Measurements from ENCODE around the gene CDKL4.

CDKL4 gene

DNA sequence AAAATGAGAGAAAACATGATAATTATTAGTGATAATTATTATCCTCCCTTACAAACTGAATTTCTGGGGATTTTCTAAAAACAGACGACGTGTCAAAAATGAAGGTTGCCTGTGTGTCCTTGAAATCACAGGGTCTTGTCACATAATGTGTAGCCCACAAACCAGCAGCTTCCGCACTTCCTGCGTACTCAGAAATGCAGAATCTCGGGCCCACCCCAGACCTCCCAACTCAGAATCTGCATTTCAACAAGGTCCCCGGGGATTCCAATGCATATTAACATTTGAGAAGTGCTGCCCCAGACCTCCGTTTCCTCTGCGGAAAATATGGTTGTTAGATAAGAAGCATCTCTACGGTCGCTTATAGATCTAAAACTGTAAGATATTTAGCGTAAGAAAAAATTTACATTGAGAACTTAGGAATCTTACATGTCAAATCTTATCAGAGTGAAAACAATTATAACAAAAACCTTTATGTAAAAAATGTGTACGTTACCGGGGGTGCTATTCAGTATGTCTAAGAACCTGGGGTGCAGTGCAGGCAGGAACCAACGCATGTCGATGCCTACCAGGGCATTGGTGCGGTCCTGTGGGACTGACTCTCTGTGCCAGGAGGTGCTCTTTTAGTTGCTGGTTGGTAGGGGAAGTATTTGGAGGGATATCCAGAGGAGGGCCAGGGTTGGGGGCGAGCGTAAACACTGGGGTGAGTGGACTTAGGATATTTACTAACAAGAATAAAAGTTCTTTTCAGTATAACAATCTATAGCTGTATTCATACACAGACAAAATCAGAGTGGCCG is 15.2 kb downstream of the CDKL4 start:
- DNase-seq (ENCODE audit: low read depth), result peak; percentile 0
- peak overlapping the region; percentile 30; the same call in 1 of the 2 replicates for H3K4me3 ChIP-seq (ENCODE audit: low read length)
- TF ChIP-seq, protein P1, sequence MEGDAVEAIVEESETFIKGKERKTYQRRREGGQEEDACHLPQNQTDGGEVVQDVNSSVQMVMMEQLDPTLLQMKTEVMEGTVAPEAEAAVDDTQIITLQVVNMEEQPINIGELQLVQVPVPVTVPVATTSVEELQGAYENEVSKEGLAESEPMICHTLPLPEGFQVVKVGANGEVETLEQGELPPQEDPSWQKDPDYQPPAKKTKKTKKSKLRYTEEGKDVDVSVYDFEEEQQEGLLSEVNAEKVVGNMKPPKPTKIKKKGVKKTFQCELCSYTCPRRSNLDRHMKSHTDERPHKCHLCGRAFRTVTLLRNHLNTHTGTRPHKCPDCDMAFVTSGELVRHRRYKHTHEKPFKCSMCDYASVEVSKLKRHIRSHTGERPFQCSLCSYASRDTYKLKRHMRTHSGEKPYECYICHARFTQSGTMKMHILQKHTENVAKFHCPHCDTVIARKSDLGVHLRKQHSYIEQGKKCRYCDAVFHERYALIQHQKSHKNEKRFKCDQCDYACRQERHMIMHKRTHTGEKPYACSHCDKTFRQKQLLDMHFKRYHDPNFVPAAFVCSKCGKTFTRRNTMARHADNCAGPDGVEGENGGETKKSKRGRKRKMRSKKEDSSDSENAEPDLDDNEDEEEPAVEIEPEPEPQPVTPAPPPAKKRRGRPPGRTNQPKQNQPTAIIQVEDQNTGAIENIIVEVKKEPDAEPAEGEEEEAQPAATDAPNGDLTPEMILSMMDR (conservative IDR thresholded peaks at IDR 0.05; ENCODE audit: low read length), result no peak

DNA sequence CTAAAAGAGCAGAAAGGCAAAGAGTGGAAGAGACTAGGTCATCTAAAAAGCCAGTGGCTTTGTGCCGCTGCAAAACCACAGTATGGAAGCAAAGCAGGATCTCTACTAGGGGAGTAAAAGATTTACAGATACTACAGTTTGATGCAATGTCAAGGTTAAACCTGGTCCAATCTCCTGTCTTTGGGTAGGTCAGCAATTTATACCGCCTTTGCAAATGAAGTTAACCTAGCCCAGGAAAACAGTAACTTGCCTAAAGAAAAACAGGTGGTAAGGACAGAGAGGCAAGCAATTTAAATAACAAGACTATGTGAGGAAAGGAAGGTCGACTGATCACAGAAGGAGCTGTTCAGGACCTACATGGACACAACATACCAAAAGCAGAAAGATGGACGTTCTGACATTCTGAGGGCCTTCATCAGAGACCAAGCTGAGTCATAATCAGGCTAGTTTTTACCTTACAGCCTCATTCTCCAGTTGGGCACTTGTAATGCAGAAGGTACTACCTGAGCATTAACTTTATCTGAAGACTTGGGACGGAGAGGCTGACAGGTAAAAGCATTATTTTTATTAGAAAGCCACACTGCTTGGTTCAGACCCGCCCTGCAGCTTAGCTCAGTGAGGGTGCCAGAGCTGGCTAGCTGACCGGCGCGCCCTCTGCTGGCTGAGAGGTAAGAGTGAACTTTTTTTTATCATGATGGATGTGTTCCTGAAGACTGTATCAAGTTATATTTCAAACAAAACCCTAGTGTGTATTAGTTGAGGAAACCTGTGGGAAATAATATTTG is 15.9 kb downstream of the CDKL4 start:
- TF ChIP-seq, protein P1 (conservative IDR thresholded peaks at IDR 0.05; ENCODE audit: low read length), result peak; percentile 87

DNA sequence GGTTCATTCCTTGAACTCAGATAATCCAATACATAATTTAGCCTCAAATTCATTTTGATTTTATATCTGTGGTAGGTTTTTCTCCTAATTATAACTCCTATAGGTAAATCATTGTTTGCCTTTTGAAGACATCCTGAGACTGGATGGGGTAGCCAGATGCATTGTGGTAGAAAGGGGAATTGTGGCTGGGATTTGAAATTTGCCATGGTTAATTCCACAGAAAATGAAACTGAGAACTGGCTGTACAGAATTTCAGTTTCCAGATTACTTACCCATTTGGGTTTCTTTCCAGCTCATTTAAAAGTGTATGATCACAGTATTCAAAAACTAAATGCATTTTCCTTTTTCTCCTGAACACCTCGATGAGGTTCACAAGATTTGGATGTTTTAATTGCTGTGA is 18.2 kb downstream of the CDKL4 start:
- H3K4me3 ChIP-seq (ENCODE audit: low read length), result no peak overlapping the region
- TF ChIP-seq, protein P1 (conservative IDR thresholded peaks at IDR 0.05; ENCODE audit: low read length), result no peak

More for the DNA sequence above, 15.9 kb downstream of the CDKL4 start:
- peak; percentile 70 for DNase-seq (ENCODE audit: low read depth)
- H3K4me3 ChIP-seq (ENCODE audit: low read length), result no peak overlapping the region

DNA sequence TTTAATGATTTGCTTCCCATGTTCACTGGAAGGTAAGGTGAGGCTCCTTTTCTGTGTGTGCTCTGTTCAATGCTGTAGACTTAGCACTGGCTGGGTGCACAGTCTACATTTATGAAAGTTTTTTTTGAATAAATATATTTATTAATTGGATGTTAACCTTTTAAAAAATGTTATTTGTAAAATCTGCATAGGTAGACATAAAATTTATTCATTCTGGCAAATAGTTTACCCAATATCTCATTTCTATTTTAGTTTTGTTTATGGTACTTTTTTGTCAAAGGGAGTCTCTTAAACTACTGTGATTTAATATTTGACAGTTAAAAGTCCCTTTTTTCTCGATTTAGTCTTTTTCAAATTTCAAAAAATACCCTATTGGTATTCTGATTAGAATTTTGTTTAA is 19.9 kb downstream of the CDKL4 start:
- TF ChIP-seq, protein P1 (conservative IDR thresholded peaks at IDR 0.05; ENCODE audit: low read length), result no peak
- H3K4me3 ChIP-seq (ENCODE audit: low read length), result no peak overlapping the region
- no peak for DNase-seq (ENCODE audit: low read depth)

More for the DNA sequence above, 18.2 kb downstream of the CDKL4 start:
- no peak for DNase-seq (ENCODE audit: low read depth)

DNA sequence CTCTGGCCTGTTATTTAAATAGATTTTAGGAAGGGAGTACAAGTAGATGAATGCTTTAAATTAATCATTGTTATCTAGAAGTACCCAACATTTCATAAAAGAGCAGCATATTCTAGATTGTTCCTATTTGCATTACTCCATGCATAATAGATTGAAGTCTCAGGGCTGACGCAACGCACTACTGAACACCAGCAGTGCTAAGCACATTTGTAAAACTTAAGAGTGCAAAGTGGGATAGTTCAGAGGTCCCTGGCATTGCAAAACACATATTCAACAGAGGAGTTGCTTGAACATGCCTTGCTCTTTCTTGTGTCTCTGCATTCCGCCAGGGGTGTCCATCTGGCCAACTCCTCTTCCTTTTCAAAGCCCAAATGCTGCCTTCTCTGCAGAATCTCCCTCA is 22.3 kb downstream of the CDKL4 start:
- no peak for DNase-seq (ENCODE audit: low read depth)
- TF ChIP-seq, protein P1 (conservative IDR thresholded peaks at IDR 0.05; ENCODE audit: low read length), result no peak
- no peak overlapping the region for H3K4me3 ChIP-seq (ENCODE audit: low read length)

DNA sequence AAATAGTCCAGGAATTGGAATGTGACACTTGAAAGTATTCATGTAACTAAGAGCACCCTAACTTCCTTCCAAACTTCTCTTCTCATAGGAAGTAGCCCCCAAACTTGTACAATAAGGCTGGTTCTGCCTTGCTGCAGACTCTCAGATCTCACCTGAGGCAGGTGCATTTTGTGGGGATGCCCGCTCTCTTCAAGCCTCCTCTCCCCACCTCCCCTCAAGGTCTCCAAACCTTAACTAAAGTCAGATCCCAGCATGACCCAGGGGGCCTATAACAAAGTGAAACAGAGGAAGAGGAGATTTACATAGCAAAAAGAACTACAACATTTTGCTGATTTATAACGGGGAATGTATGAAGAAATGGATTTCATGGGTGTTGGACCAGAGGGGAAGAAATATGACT is 23.6 kb downstream of the CDKL4 start:
- H3K4me3 ChIP-seq (ENCODE audit: low read length), result no peak overlapping the region
- no peak for DNase-seq (ENCODE audit: low read depth)
- TF ChIP-seq, protein P1 (conservative IDR thresholded peaks at IDR 0.05; ENCODE audit: low read length), result no peak
